OCI-LY7 (cell line): ENCODE data around the gene LAMA2. TPM values are rescaled to one million over a fixed set of nuclear protein-coding genes. Genes with fewer than 3 reads are reported as not detected.

ENCODE experiments used
- BruUV-seq: library from RNA; stranded (reverse); fragments of 400-500 nt; replicated peaks from 2 replicates; lab custom pipeline; 2021; lab: Mats Ljungman, UMichigan
- CTCF ChIA-PET: fragments of 300-600 bp; sonication (Branson Sonifier 250); formaldehyde crosslinking; loops from one replicate; lab custom pipeline; 2022; ENCODE audit warnings: antibody characterized with exemption; ENCODE audit not compliant: unreplicated experiment; lab: Charles Lee
- POLR2A ChIA-PET: fragments of 300-600 bp; sonication (Branson Sonifier 250); formaldehyde crosslinking; loops from one replicate; lab custom pipeline; 2022; ENCODE audit warnings: antibody characterized with exemption; lab: Charles Lee
- DNase-seq: peaks from one replicate; pipeline ENCODE4 v3.0.0-alpha.2; 2015; ENCODE audit warnings: low spot score
- H2AFZ ChIP-seq: fragments of 200-600 bp; sonication (generic), shearing (Covaris generic); 2 replicates; pipeline ENCODE4 v1.6.1; 2014; ENCODE audit warnings: mild to moderate bottlenecking, antibody characterized with exemption, low read length, moderate library complexity
- H3K27ac ChIP-seq: fragments of 200-600 bp; sonication (generic); 2 replicates; pipeline ENCODE4 v1.5.1; 2014; ENCODE audit warnings: mixed run types, low read depth, mild to moderate bottlenecking, moderate library complexity, low read length, inconsistent platforms; ENCODE audit not compliant: poor library complexity, severe bottlenecking
- H3K36me3 ChIP-seq: fragments of 200-600 bp; sonication (generic); 2 replicates; pipeline ENCODE4 v1.6.1; 2014; ENCODE audit warnings: mild to moderate bottlenecking, antibody characterized with exemption, low read length, moderate library complexity, mixed read lengths; ENCODE audit not compliant: insufficient read depth
- H3K4me1 ChIP-seq: fragments of 200-600 bp; sonication (generic); 2 replicates; pipeline ENCODE4 v1.5.1; 2014; ENCODE audit warnings: mild to moderate bottlenecking, low read length; ENCODE audit not compliant: insufficient read depth, poor library complexity, severe bottlenecking
- H3K4me2 ChIP-seq: fragments of 200-600 bp; sonication (generic); 2 replicates; pipeline ENCODE4 v1.6.1; 2014; ENCODE audit warnings: mild to moderate bottlenecking, low read length
- H3K4me3 ChIP-seq: fragments of 200-600 bp; sonication (generic); 2 replicates; pipeline ENCODE4 v1.5.1; 2014; ENCODE audit warnings: mild to moderate bottlenecking, low read depth, low read length; ENCODE audit not compliant: poor library complexity, severe bottlenecking
- H3K79me2 ChIP-seq: fragments of 200-600 bp; sonication (generic); 2 replicates; pipeline ENCODE4 v1.6.1; 2016; ENCODE audit warnings: low read depth, mild to moderate bottlenecking, low read length, moderate library complexity, mixed read lengths; ENCODE audit not compliant: insufficient read depth
- H3K9me2 ChIP-seq: fragments of 200-600 bp; sonication (generic); 2 replicates; pipeline ENCODE4 v1.6.1; 2016; ENCODE audit warnings: mild to moderate bottlenecking, low read length, mixed read lengths; ENCODE audit not compliant: insufficient read depth
- H3K9me3 ChIP-seq: fragments of 200-600 bp; sonication (generic); 2 replicates; pipeline ENCODE4 v1.6.1; 2014; ENCODE audit warnings: mild to moderate bottlenecking, mixed run types, low read length, mixed read lengths
- H4K20me1 ChIP-seq: fragments of 200-600 bp; sonication (generic); 2 replicates; pipeline ENCODE4 v1.6.1; 2014; ENCODE audit warnings: mild to moderate bottlenecking, antibody characterized with exemption, low read length, moderate library complexity, mixed read lengths; ENCODE audit not compliant: insufficient read depth
- CTCF ChIP-seq: fragments of 200-600 bp; sonication (generic); conservative IDR thresholded peaks from 2 replicates; pipeline ENCODE4 v1.5.1; 2014; ENCODE audit warnings: mild to moderate bottlenecking, antibody characterized with exemption, low read length, moderate library complexity, mixed read lengths
- EZH2phosphoT487 ChIP-seq: fragments of 200-600 bp; sonication (generic); IDR thresholded peaks from 2 replicates; pipeline ENCODE4 v1.6.1; 2018; ENCODE audit warnings: low read depth, borderline replicate concordance, mild to moderate bottlenecking, mixed run types, antibody characterized with exemption, low read length, moderate library complexity, mixed read lengths
- intact Hi-C: fragments of 100-400 bp; cut with micrococcal nuclease; formaldehyde crosslinking; loops from one replicate; pipeline ENCODE4 v1.10.0; 2022; ENCODE audit not compliant: unreplicated experiment
- total RNA-seq, 2 experiments: library from RNA; depleted of rRNA in 1 of 2; stranded (reverse); fragments of >200 nt in 1 of 2; shearing (Covaris generic) in 1 of 2; gene quantifications; 2 replicates each; pipeline ENCODE4 v1.2.3, GENCODE V29; 2014 to 2022

LAMA2 gene
- total RNA-seq, 2 experiments from 2014 or later: not detected

GRCh38 chr6:129206821-129207220 is 323.9 kb downstream of the LAMA2 start:
- ChIA-PET POLR2A (interaction anchor here (0.6 to 1.1 kb wide), 3 partner anchors 9 to 1938 kb away, joined by 3 to 4 read pairs (median 4); no protein-coding TSS in a partner anchor), CTCF (no interaction called here)
- no TSS peak for BruUV-seq
- Histone ChIP-seq H3K9me2 (no peaks in the 10 kb centered on the region), H3K79me2 (no peaks in the 10 kb centered on the region), H3K27ac (no peak overlapping the region), H2AFZ (no peak overlapping the region), H3K4me1 (no peaks in the 10 kb centered on the region), H3K36me3 (no peaks in the 10 kb centered on the region), H3K4me3 (no peak overlapping the region), H3K4me2 (no peak overlapping the region), H4K20me1 (no peaks in the 10 kb centered on the region), H3K9me3 (no peaks in the 10 kb centered on the region)
- intact Hi-C loops: no loop called here
- DNase-seq: no peak
- TF ChIP-seq CTCF (no peak), EZH2phosphoT487 (no peak)

GRCh38 chr6:129207832-129208231 is 324.9 kb downstream of the LAMA2 start:
- intact Hi-C loops: no loop called here
- no peak for DNase-seq
- Histone ChIP-seq H4K20me1 (no peaks in the 10 kb centered on the region), H3K4me1 (no peaks in the 10 kb centered on the region), H3K4me2 (no peak overlapping the region), H3K79me2 (no peaks in the 10 kb centered on the region), H3K9me2 (no peaks in the 10 kb centered on the region), H3K36me3 (no peaks in the 10 kb centered on the region), H3K9me3 (no peaks in the 10 kb centered on the region), H2AFZ (no peak overlapping the region), H3K4me3 (no peak overlapping the region), H3K27ac (no peak overlapping the region)
- TF ChIP-seq CTCF (no peak), EZH2phosphoT487 (no peak)
- ChIA-PET CTCF (no interaction called here), POLR2A (interaction anchor here (0.7 kb wide), 1 partner anchor 72 kb away, joined by 4 read pairs; no protein-coding TSS in a partner anchor)
- BruUV-seq: no TSS peak

- Histone ChIP-seq H2AFZ (no peak overlapping the region), H3K9me3 (no peaks in the 10 kb centered on the region)
- intact Hi-C loops: no loop called here
Measured at GRCh38 chr6:129208415-129209034, 325.6 kb downstream of the LAMA2 start.

More at GRCh38 chr6:129208415-129209034, 325.6 kb downstream of the LAMA2 start:
- Histone ChIP-seq H3K27ac (no peak overlapping the region), H3K36me3 (no peaks in the 10 kb centered on the region), H4K20me1 (no peaks in the 10 kb centered on the region), H3K4me3 (no peak overlapping the region), H3K79me2 (no peaks in the 10 kb centered on the region), H3K4me1 (no peaks in the 10 kb centered on the region), H3K4me2 (no peak overlapping the region), H3K9me2 (no peaks in the 10 kb centered on the region)
- ChIA-PET CTCF (no interaction called here), POLR2A (interaction anchor here (0.6 to 0.7 kb wide), 3 partner anchors 30 to 338 kb away, joined by 3 to 4 read pairs (median 4); no protein-coding TSS in a partner anchor)
- no peak for DNase-seq
- TF ChIP-seq EZH2phosphoT487: no peak
- BruUV-seq: no TSS peak
